Limb (tissue), 2 donors: ENCODE data around the gene CAMK2G.

Experiments used
- DNase-seq, 2 donors: peaks; one replicate each; pipeline ENCODE4 v3.0.0-alpha.2; 2016; ENCODE audit errors: extremely low spot score in 2 of 2

The CAMK2G gene

GRCh38 chr10:73814276-73814895, 60.0 kb downstream of the CAMK2G start:
- no peak for DNase-seq

- no peak for DNase-seq
Observed at GRCh38 chr10:73813333-73813732, 61.0 kb downstream of the CAMK2G start.

- DNase-seq = no peak
Observed at GRCh38 chr10:73812657-73813056, 61.7 kb downstream of the CAMK2G start.

- DNase-seq = peak in 1 of 2 donors; percentile 56
Observed at GRCh38 chr10:73810735-73811465, 63.5 kb downstream of the CAMK2G start.

GRCh38 chr10:73810358-73810734, 64.0 kb downstream of the CAMK2G start:
- DNase-seq = no peak

- no peak for DNase-seq
Observed at GRCh38 chr10:73809061-73809818, 65.1 kb downstream of the CAMK2G start.

GRCh38 chr10:73808021-73808815, 66.1 kb downstream of the CAMK2G start:
- no peak for DNase-seq

- DNase-seq = no peak
Observed at GRCh38 chr10:73807471-73807870, 66.9 kb downstream of the CAMK2G start.

GRCh38 chr10:73806176-73806950, 68.0 kb downstream of the CAMK2G start:
- DNase-seq = no peak

GRCh38 chr10:73803680-73804286, 70.6 kb downstream of the CAMK2G start:
- no peak for DNase-seq

GRCh38 chr10:73802276-73802991, 71.9 kb downstream of the CAMK2G start:
- DNase-seq = no peak

- DNase-seq = no peak
Observed at GRCh38 chr10:73801253-73801590, 73.1 kb downstream of the CAMK2G start.

GRCh38 chr10:73800560-73801252, 73.6 kb downstream of the CAMK2G start:
- DNase-seq = no peak

- DNase-seq = no peak
Observed at GRCh38 chr10:73799899-73800559, 74.3 kb downstream of the CAMK2G start.

- DNase-seq = no peak
Observed at GRCh38 chr10:73798927-73799560, 75.3 kb downstream of the CAMK2G start.

- no peak for DNase-seq
Observed at GRCh38 chr10:73798087-73798486, 76.3 kb downstream of the CAMK2G start.

GRCh38 chr10:73797324-73798025, 76.9 kb downstream of the CAMK2G start:
- no peak for DNase-seq

GRCh38 chr10:73796766-73797165, 77.6 kb downstream of the CAMK2G start:
- no peak for DNase-seq
